Adrenal gland (tissue), 12 donors: Measurements from ENCODE around the gene SRGAP3. TPM values are rescaled to one million over a fixed set of nuclear protein-coding genes. Genes with fewer than 3 reads are reported as not detected.

Experiments used
- DNase-seq, 7 donors: peaks; one replicate each; pipeline ENCODE4 v3.0.0-alpha.2; 2019 to 2020
- H3K27ac ChIP-seq, 5 donors: fragments of 200-600 bp; sonication (generic) in 4 of 5; 1 replicate in 3 of 5; 2 replicates in 2 of 5; pipeline versions ENCODE4 v1.5.1 to v1.8.0; 2016 to 2020; ENCODE audit warnings: mild to moderate bottlenecking in 1 of 5
- H3K27me3 ChIP-seq: fragments of 200-600 bp; 2 replicates; pipeline ENCODE4 v1.8.0; 2021
- H3K36me3 ChIP-seq, 2 donors: fragments of 200-600 bp; replicated peaks in 1 of 2; 1 replicate in 1 of 2; 2 replicates in 1 of 2; pipeline versions ENCODE4 v1.5.1 to v1.8.0; 2018 to 2022
- H3K4me1 ChIP-seq, 2 donors: fragments of 200-600 bp; replicated peaks in 1 of 2; 1 replicate in 1 of 2; 2 replicates in 1 of 2; pipeline versions ENCODE4 v1.5.1 to v1.8.0; 2018 to 2021
- H3K4me3 ChIP-seq, 4 donors: fragments of 200-600 bp; sonication (generic) in 3 of 4; one replicate each; pipeline ENCODE4 v1.5.1; 2016 to 2018
- H3K9me3 ChIP-seq, 3 donors: fragments of 200-600 bp; sonication (generic) in 1 of 3; replicated peaks in 1 of 3; 1 replicate in 2 of 3; 2 replicates in 1 of 3; pipeline versions ENCODE4 v1.5.1 to v1.8.0; 2016 to 2021
- POLR2A ChIP-seq, 2 donors: fragments of 450-650 bp; IDR thresholded peaks; one replicate each; pipeline ENCODE4 v1.6.1; 2017; ENCODE audit warnings: antibody characterized with exemption in 2 of 2, mild to moderate bottlenecking in 2 of 2, moderate library complexity in 1 of 2
- WGBS, 4 donors: extraction: QIAGEN DNeasy Blood & Tissue Kit in 2 of 4; methylation state at CpG; one replicate each; pipeline versions ENCODE4 v1.1.5 to v1.1.7; 2013 to 2017; 5-methylcytosine and 5-hydroxymethylcytosine counted together
- intact Hi-C, 2 donors: fragments of 100-400 bp; cut with DNase I; formaldehyde crosslinking; loops; one replicate each; pipeline versions ENCODE4 v1.14.1 to v1.15.0; 2022 to 2023
- polyA plus RNA-seq, 3 donors: library from polyadenylated mRNA; stranded (reverse); fragments of 200-250 nt in 2 of 3; fragments of 350-450 nt in 1 of 3; fragmentation: Illumina TruSeq in 1 of 3; extraction: RNeasy Lipid Tissue Mini Kit (QIAGEN cat#74804) in 1 of 3; gene quantifications; one replicate each; pipeline ENCODE4 v1.2.3, GENCODE V29; 2013 to 2014
- total RNA-seq, 9 donors: library from RNA; depleted of rRNA in 4 of 9; stranded (reverse); fragments of >200 nt in 4 of 9; fragments of 120-200 nt in 1 of 9; fragmentation: NEBNext Ultra II Directional in 1 of 9; extraction: Animal tissue kit (Norgen Biotek cat#: 25700) in 1 of 9; gene quantifications; one replicate each; pipeline versions ENCODE4 v1.1.0 to v1.2.4, GENCODE V29; 2013 to 2023
- TF ChIP-seq, protein P1 (sequence below), 6 experiments: fragments of 450-650 bp in 4 of 6; fragments of 200-600 bp in 2 of 6; sonication (generic) in 1 of 6; IDR thresholded peaks; 1 replicate in 5 of 6; 2 replicates in 1 of 6; pipeline versions ENCODE4 v1.5.1 to v1.8.0; 2016 to 2021; ENCODE audit warnings: antibody characterized with exemption in 6 of 6, mild to moderate bottlenecking in 2 of 6, moderate library complexity in 1 of 6
- donor health status: healthy with polysubstance abuse.
- donor health status: Bipolar disorder and iron deficiency.
- donor health status: DM: yes; HTN: yes; CAD: no.
- donor health status: DM: no; HTN: no; CAD: no.
- donor health status: DM: no; HTN: no; CAD: no.
- donor health status: DM: yes; HTN: yes; CAD: no.

The SRGAP3 gene
- total and polyA plus RNA-seq, 12 donors: 3.3 to 35.0 (median 17.8) TPM

DNA sequence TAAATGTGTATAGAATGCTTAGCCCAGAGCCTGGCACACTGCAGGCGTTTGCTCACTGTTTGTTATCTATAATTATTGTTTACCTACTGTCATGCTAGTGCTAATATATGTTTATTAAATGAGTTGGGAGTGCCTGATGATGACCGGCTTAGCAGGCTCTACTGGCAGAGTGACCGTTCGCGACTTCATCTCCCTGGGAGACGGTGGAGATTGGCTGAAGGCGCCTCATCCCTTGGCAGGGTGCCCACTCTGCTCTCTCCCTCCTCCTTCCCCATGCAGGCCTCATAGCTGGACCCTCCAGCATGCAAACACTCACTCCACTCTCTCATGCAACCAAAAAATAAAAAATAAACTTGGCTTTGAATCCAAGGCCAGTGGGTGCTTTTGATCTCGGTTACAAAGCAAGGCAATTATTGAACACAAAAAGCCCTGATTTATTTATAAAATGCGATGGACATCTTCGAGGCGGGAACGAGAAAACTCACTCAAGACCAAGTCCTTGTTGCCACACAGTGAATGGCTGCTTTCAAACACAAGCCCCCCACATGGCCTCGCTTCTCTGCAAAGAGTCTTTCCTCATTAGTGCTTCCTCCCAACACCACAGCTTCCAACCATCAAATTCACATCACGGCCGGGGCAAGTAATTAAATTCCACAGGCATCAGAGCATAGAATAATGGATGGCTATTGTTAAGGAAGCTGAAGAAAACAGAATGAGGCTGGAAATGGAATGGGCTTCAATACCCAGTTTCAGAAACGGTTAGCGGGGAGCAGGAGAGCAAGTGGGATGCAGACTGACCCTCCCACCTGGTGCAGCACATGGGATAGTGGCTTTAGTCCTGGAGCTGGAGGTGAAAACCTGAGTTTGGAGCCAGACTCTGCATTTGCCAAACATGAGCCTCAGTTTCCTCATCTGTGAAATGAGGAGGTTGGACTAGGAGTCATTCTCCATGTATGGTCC, 150.4 kb downstream of the SRGAP3 start:
- H3K27ac ChIP-seq: no peak overlapping the region
- intact Hi-C loops: no loop called here
- no peak overlapping the region for H3K4me3 ChIP-seq
- H3K9me3 ChIP-seq: no peaks in the 10 kb centered on the region
- WGBS, 4 donors: 34 to 44% (median 38%) methylated on average over 16 to 17 of the region's 17 CpGs
- H3K27me3 ChIP-seq: no peaks in the 10 kb centered on the region
- TF ChIP-seq POLR2A (IDR thresholded peaks at IDR 0.05): no peak
- TF ChIP-seq, protein P1, sequence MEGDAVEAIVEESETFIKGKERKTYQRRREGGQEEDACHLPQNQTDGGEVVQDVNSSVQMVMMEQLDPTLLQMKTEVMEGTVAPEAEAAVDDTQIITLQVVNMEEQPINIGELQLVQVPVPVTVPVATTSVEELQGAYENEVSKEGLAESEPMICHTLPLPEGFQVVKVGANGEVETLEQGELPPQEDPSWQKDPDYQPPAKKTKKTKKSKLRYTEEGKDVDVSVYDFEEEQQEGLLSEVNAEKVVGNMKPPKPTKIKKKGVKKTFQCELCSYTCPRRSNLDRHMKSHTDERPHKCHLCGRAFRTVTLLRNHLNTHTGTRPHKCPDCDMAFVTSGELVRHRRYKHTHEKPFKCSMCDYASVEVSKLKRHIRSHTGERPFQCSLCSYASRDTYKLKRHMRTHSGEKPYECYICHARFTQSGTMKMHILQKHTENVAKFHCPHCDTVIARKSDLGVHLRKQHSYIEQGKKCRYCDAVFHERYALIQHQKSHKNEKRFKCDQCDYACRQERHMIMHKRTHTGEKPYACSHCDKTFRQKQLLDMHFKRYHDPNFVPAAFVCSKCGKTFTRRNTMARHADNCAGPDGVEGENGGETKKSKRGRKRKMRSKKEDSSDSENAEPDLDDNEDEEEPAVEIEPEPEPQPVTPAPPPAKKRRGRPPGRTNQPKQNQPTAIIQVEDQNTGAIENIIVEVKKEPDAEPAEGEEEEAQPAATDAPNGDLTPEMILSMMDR (IDR thresholded peaks at IDR 0.05): no peak
- peaks cover 0 to 4% of the 10 kb centered on the region in 2 donors for H3K36me3 ChIP-seq
- peaks cover 0 to 10% of the 10 kb centered on the region in 2 donors for H3K4me1 ChIP-seq
- peak; percentile 35 to 78 (median 51) for DNase-seq

DNA sequence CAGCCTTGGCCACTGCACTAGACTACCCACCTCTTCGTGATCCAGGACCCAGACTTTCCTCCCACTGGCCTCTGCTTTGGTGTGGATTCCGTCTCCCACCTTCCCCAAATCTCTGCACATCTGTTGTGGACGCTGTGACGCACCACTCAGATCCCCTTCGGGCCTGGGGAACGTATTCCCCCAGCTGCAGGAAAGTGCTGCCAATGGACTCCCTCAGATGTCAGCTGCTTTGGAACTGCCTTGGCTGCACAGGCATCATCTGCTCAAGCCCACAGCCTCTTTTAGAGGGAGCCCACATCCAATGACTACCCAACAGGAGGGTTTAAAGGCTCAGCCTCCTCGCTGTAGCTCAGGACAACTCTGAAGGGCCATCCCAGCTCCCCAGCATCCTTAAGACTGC, 152.0 kb downstream of the SRGAP3 start:
- H3K36me3 ChIP-seq: no peaks in the 10 kb centered on the region
- H3K4me3 ChIP-seq: no peak overlapping the region
- intact Hi-C loops: no loop called here
- H3K27ac ChIP-seq: no peak overlapping the region
- H3K27me3 ChIP-seq: no peaks in the 10 kb centered on the region
- H3K4me1 ChIP-seq: peaks cover 0 to 10% of the 10 kb centered on the region in 2 donors
- TF ChIP-seq POLR2A (IDR thresholded peaks at IDR 0.05): no peak
- TF ChIP-seq, protein P1 (IDR thresholded peaks at IDR 0.05): no peak
- no peaks in the 10 kb centered on the region for H3K9me3 ChIP-seq
- WGBS, 4 donors: 93 to 97% (median 94%) methylated on average over 7 of the region's 7 CpGs
- no peak for DNase-seq

DNA sequence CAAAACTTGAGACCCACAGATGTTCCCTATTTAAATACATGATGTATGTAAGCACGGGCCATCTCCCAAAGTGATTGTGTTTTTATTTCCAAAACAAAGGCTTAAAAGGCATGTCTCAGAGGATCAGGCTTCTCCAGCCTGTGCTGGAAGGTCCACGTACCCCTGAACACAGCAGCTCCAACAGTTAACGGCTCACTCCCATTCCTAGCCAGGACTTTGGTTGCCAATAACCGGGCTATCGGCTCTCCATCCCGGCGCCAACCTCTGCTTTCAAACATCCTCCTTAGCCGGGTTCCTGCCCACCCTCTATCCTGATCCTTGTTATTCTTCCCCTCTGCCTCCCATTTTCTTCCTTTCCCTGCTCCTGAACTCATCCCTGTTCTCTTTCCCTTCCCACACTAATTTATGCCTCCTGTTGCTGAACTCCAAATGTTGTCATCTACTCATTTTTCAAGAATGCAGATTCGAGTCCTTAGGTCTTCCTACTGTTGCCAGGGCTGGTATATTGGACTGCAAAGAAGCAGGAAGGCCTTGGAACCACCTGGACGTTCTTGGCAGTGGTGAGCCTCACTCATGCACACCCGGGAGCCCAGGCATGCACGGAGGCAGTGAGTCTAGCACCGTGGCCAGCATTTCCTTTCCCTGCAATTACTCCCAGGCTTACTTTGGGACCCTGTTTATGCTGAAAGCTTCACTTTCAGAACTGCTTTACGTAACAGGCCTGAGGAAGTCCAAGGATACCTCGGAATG, 157.8 kb downstream of the SRGAP3 start:
- DNase-seq: no peak
- no peak for TF ChIP-seq POLR2A (IDR thresholded peaks at IDR 0.05)
- TF ChIP-seq, protein P1 (IDR thresholded peaks at IDR 0.05): no peak
- Histone ChIP-seq H3K27me3 (no peaks in the 10 kb centered on the region), H3K4me3 (no peak overlapping the region), H3K27ac (no peak overlapping the region), H3K4me1 (peaks cover 5 to 11% of the 10 kb centered on the region in 2 donors), H3K36me3 (no peaks in the 10 kb centered on the region), H3K9me3 (no peaks in the 10 kb centered on the region)
- intact Hi-C loops: no loop called here
- WGBS, 4 donors: 65 to 83% (median 69%) methylated on average over 15 of the region's 15 CpGs
